Chondrocyte (in vitro differentiated cells): ENCODE results near the gene NAT10. TPM values are rescaled to one million over a fixed set of nuclear protein-coding genes. Genes with fewer than 3 reads are reported as not detected.
A peak's percentile ranks its signal among the peaks of the same experiment; 100 is the strongest.

Experiments
- DNase-seq: peaks from one replicate; pipeline ENCODE4 v3.0.0; 2021; ENCODE audit warnings: mixed read lengths, low spot score
- H3K27ac Mint-ChIP-seq: one replicate; pipeline ENCODE4 v1.8.0; 2021; ENCODE audit warnings: mild to moderate bottlenecking, moderate library complexity, mixed read lengths; ENCODE audit not compliant: unreplicated experiment
- H3K27me3 Mint-ChIP-seq: 2 replicates; pipeline ENCODE4 v1.8.0; 2021; ENCODE audit warnings: low read depth, mixed read lengths
- H3K36me3 Mint-ChIP-seq: 2 replicates; pipeline ENCODE4 v1.8.0; 2021; ENCODE audit warnings: low read depth, mixed read lengths
- H3K4me1 Mint-ChIP-seq: 2 replicates; pipeline ENCODE4 v1.8.0; 2021; ENCODE audit warnings: low read depth, mild to moderate bottlenecking, mixed read lengths
- H3K4me3 Mint-ChIP-seq: one replicate; pipeline ENCODE4 v1.8.0; 2021; ENCODE audit warnings: mild to moderate bottlenecking, moderate library complexity, mixed read lengths; ENCODE audit not compliant: unreplicated experiment
- H3K9me3 Mint-ChIP-seq: 2 replicates; pipeline ENCODE4 v1.8.0; 2021; ENCODE audit warnings: low read depth, mixed read lengths
- total RNA-seq: library from RNA; stranded (reverse); gene quantifications from 3 replicates; pipeline ENCODE4 v1.2.1, GENCODE V29; 2021
- TF ChIP-seq, protein P1 (sequence below): fragments of 200-600 bp; sonication (generic); IDR thresholded peaks from 2 replicates; pipeline ENCODE4 v1.5.0; 2021; ENCODE audit warnings: antibody characterized with exemption, mild to moderate bottlenecking, moderate library complexity

The NAT10 gene
- total RNA-seq, 1 donor from 2014 or later: 25.8 TPM

DNA sequence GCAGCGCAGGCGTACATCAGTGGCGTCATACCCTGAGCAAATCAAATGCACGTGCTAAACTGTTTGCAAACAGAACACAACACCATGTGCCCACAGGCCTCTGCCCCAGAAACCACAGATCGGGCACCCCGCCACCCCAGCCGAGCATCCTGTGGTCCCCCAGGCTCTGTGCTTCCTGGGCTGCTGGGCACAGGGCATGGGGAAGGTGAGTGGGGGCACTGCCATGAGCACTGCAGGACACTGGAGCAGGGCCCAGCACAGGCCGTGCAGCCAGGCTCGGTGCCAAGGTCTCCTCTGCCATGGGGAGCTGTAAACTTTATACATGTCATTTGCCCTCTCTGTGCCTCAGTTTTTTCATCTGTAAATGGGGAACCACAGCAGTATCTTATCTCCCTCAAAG, 62.5 kb downstream of the NAT10 start:
- no peak for DNase-seq
- Mint-ChIP-seq H3K9me3 (no peaks in the 10 kb centered on the region), H3K36me3 (peaks cover 4% of the 10 kb centered on the region), H3K4me3 (no peak overlapping the region), H3K27me3 (no peaks in the 10 kb centered on the region), H3K4me1 (peaks cover 2% of the 10 kb centered on the region), H3K27ac (no peak overlapping the region)
- TF ChIP-seq, protein P1, sequence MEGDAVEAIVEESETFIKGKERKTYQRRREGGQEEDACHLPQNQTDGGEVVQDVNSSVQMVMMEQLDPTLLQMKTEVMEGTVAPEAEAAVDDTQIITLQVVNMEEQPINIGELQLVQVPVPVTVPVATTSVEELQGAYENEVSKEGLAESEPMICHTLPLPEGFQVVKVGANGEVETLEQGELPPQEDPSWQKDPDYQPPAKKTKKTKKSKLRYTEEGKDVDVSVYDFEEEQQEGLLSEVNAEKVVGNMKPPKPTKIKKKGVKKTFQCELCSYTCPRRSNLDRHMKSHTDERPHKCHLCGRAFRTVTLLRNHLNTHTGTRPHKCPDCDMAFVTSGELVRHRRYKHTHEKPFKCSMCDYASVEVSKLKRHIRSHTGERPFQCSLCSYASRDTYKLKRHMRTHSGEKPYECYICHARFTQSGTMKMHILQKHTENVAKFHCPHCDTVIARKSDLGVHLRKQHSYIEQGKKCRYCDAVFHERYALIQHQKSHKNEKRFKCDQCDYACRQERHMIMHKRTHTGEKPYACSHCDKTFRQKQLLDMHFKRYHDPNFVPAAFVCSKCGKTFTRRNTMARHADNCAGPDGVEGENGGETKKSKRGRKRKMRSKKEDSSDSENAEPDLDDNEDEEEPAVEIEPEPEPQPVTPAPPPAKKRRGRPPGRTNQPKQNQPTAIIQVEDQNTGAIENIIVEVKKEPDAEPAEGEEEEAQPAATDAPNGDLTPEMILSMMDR: no peak

DNA sequence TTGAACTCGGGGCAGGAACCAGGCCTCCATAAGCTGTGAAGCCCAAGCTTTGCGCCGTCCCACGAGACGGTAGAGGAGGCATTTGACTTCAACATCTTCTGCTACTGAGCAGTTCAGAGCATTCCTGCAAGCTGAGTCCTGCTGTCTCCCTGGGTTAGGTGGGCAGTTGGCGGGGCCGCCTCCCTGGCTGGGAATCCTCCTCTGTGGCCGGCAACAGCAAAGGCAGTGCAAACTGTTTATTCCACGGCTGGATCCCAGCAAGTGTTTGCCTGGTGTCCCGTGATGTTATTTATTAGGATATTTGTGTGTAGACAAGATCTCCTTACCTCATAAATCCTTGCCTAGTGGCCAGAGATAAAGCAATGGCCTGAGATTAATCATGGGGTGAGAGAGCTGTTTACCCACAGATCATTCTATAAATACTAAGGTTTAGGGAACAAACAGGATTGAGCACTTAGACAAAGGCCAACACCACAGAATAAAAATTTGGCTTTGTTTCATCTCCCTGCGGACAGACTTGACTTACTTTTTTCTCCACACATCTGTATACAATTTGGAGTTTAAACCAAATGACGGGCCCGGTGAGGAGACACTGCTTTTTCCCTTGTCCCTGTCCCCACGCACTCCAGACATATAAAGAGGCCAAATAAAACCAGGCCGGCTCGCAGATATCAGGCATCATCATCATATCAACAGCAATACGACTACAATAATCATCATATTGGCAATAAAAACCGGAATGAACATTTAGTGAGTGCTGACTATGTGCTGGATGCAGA, 63.4 kb downstream of the NAT10 start:
- no peak overlapping the region for H3K27ac Mint-ChIP-seq
- TF ChIP-seq, protein P1: no peak
- no peaks in the 10 kb centered on the region for H3K27me3 Mint-ChIP-seq
- no peak overlapping the region for H3K4me3 Mint-ChIP-seq
- H3K36me3 Mint-ChIP-seq: peaks cover 4% of the 10 kb centered on the region
- H3K4me1 Mint-ChIP-seq: peaks cover 6% of the 10 kb centered on the region
- DNase-seq: no peak
- H3K9me3 Mint-ChIP-seq: no peaks in the 10 kb centered on the region

DNA sequence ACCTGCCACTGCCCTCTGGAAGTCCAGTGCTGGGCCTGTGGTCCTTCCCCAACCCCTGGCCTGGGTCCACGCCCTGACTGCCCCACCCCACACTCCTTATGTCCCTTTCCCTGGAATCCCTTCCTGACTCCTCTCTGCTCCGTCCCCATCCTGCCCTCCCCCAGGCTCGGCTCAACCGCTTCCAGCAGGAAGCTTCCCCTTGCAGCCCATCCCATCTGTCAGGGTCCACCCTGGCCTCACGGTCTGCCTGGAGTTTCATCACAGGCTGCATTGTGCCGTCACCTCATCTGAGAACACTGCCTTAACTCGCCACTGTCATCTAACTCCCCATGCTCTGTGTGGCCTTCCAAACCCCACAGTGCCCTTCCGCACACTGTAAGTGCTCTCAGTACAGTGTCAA, 64.3 kb downstream of the NAT10 start:
- H3K27me3 Mint-ChIP-seq: no peaks in the 10 kb centered on the region
- H3K9me3 Mint-ChIP-seq: no peaks in the 10 kb centered on the region
- DNase-seq: no peak
- peaks cover 10% of the 10 kb centered on the region for H3K4me1 Mint-ChIP-seq
- H3K36me3 Mint-ChIP-seq: peaks cover 4% of the 10 kb centered on the region
- no peak overlapping the region for H3K4me3 Mint-ChIP-seq
- H3K27ac Mint-ChIP-seq: no peak overlapping the region
- TF ChIP-seq, protein P1: no peak

DNA sequence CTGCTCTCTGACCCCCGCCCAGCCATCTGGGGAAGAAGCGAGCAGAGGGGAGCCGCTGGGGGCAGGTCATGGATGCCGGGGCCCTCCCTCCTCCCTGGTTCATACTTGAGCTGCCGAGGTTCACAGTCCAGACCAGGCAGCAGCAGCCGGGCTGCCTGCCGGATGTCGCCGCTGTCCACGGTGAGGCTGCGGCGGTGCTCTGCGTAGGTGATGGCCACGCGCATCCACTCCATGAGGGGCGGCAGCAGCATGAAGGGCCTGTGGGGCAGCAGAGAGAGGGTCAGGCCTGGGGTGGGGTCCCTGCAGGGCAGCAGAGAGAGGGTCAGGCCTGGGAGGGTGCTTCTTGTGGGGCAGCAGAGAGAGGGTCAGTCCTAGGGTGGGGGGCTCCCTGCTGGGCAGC, 67.6 kb downstream of the NAT10 start:
- H3K27me3 Mint-ChIP-seq: peaks cover 3% of the 10 kb centered on the region
- no peaks in the 10 kb centered on the region for H3K9me3 Mint-ChIP-seq
- no peaks in the 10 kb centered on the region for H3K36me3 Mint-ChIP-seq
- peaks cover 12% of the 10 kb centered on the region for H3K4me1 Mint-ChIP-seq
- DNase-seq: no peak
- H3K27ac Mint-ChIP-seq: no peak overlapping the region
- TF ChIP-seq, protein P1: no peak
- H3K4me3 Mint-ChIP-seq: no peak overlapping the region

DNA sequence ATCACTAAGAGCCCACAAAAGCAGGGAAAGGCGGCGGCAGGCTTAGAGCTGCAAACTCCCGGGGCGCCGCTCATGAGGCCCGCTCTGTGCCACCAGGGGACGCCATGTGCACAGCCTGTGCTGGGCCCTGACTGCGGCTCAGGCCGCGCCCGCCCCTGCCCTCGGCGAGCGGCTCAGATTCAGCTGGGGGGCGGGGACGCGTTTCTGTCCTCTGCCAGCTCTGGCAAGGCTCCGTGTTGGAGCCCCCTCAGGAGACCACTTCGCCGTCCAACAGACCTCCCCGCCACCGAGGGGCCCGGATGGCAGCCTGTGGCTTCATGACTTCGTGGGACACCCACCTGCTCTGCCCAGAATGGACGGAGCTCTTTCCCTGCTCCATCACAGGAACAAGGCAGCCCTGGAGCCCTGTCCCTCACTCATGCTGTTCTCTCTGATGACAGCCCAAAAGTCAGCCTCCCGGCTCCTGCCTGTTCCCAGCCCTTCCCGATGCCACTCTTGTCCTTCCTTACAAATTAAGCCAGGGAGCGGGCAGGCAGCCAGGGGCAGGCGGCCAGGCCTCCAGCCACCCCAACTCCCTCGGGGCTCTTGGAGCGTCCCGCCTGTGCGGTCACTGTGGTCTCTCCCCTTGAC, 69.1 kb downstream of the NAT10 start:
- peaks cover 9% of the 10 kb centered on the region for H3K4me1 Mint-ChIP-seq
- H3K4me3 Mint-ChIP-seq: peak overlapping the region; percentile 64
- no peak for DNase-seq

More for the DNA sequence above, 69.1 kb downstream of the NAT10 start:
- H3K27me3 Mint-ChIP-seq: peaks cover 3% of the 10 kb centered on the region
- H3K36me3 Mint-ChIP-seq: no peaks in the 10 kb centered on the region
- no peak overlapping the region for H3K27ac Mint-ChIP-seq
- TF ChIP-seq, protein P1: peak; percentile 96
- no peaks in the 10 kb centered on the region for H3K9me3 Mint-ChIP-seq
